ENCODE data around the gene LONP1. TPM values are rescaled to one million over a fixed set of nuclear protein-coding genes. Genes with fewer than 3 reads are reported as not detected.

LONP1 gene
- total and polyA plus RNA-seq, 4 donors: 32.3 to 83.9 (median 57.5) TPM

DNA sequence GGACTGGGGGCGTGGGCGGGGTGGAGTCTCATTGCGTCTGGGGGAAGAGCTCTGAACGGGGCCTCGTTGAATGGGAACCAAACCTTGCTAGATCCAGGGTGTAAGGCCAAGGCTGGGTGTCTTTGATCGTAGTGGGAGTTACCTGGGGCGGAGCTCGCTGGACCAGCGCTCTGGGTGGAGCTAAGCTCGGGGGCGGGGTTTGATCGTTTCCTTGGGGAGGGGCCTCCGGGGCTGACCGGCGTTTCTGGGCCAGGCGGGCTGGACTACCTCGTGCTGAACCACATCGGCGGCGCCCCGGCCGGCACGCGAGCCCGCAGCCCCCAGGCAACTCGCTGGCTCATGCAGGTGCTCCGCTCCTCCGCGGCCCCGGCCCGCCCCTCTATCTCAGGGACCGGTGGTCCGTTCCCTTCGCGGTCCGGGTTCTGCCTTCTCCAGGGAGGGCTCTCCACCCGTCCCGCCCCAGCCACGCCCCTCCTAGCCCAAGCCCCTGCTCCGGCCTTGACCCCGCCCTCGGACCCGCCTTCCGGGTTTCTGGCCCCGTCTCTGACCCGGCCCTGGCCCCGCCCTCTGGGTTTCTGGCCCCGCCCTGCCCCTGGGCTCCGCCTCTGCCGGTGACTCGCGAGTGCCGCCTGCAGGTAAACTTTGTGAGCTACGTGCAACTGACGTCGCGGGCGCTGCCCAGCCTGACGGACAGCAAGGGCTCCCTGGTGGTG is 33.1 kb downstream of the LONP1 start:
- Histone ChIP-seq H3K4me1 (ENCODE audit: control insufficient read depth in 4 of 4, insufficient read depth in 4 of 4, low read length in 3 of 4) (peaks cover 2 to 20% (median 8%) of the 10 kb centered on the region in 4 donors), H3K27ac (ENCODE audit: low read depth in 1 of 2, low read length in 2 of 2) (peak overlapping the region; percentile 57 to 72), H3K4me3 (ENCODE audit: low read depth in 1 of 3, low read length in 3 of 3) (peak overlapping the region; percentile 23 to 64 (median 56)), H3K9me3 (ENCODE audit: control insufficient read depth in 4 of 4, low read length in 3 of 4) (no peaks in the 10 kb centered on the region), H3K9ac (ENCODE audit: low read depth in 1 of 2, low read length in 2 of 2) (no peak overlapping the region), H3K27me3 (ENCODE audit: control insufficient read depth in 4 of 4, insufficient read depth in 4 of 4, low read length in 3 of 4) (no peaks in the 10 kb centered on the region), H3K36me3 (ENCODE audit: control insufficient read depth in 4 of 4, insufficient read depth in 3 of 4, low read depth in 1 of 4, low read length in 3 of 4) (peaks cover 0 to 1% (median under 1%) of the 10 kb centered on the region in 4 donors)
- peak; percentile 43 to 69 for TF ChIP-seq RAD21 (IDR thresholded peaks at IDR 0.05)
- TF ChIP-seq GABPA (IDR thresholded peaks at IDR 0.05 in 1 of 2, conservative IDR thresholded peaks at IDR 0.05 in 1 of 2): peak in 1 of 2 donors; percentile 47
- TF ChIP-seq, protein P1, sequence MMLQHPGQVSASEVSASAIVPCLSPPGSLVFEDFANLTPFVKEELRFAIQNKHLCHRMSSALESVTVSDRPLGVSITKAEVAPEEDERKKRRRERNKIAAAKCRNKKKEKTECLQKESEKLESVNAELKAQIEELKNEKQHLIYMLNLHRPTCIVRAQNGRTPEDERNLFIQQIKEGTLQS (IDR thresholded peaks at IDR 0.05): no peak
- peak; percentile 66 for TF ChIP-seq NR2F2 (IDR thresholded peaks at IDR 0.05)
- no peak for TF ChIP-seq JUND (IDR thresholded peaks at IDR 0.05)
- TF ChIP-seq FOXA2 (IDR thresholded peaks at IDR 0.05): no peak
- no peak for TF ChIP-seq HNF4G (IDR thresholded peaks at IDR 0.05)
- TF ChIP-seq HNF4A (conservative IDR thresholded peaks at IDR 0.05): peak; percentile 33 to 59
- peak in 1 of 2 donors; percentile 38 for TF ChIP-seq EGR1 (IDR thresholded peaks at IDR 0.05; ENCODE audit: low read depth in 2 of 2)
- peak; percentile 79 for TF ChIP-seq SP1 (IDR thresholded peaks at IDR 0.05)
- TF ChIP-seq, protein P2, sequence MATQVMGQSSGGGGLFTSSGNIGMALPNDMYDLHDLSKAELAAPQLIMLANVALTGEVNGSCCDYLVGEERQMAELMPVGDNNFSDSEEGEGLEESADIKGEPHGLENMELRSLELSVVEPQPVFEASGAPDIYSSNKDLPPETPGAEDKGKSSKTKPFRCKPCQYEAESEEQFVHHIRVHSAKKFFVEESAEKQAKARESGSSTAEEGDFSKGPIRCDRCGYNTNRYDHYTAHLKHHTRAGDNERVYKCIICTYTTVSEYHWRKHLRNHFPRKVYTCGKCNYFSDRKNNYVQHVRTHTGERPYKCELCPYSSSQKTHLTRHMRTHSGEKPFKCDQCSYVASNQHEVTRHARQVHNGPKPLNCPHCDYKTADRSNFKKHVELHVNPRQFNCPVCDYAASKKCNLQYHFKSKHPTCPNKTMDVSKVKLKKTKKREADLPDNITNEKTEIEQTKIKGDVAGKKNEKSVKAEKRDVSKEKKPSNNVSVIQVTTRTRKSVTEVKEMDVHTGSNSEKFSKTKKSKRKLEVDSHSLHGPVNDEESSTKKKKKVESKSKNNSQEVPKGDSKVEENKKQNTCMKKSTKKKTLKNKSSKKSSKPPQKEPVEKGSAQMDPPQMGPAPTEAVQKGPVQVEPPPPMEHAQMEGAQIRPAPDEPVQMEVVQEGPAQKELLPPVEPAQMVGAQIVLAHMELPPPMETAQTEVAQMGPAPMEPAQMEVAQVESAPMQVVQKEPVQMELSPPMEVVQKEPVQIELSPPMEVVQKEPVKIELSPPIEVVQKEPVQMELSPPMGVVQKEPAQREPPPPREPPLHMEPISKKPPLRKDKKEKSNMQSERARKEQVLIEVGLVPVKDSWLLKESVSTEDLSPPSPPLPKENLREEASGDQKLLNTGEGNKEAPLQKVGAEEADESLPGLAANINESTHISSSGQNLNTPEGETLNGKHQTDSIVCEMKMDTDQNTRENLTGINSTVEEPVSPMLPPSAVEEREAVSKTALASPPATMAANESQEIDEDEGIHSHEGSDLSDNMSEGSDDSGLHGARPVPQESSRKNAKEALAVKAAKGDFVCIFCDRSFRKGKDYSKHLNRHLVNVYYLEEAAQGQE (IDR thresholded peaks at IDR 0.05): peak; percentile 37
- TF ChIP-seq, protein P3, sequence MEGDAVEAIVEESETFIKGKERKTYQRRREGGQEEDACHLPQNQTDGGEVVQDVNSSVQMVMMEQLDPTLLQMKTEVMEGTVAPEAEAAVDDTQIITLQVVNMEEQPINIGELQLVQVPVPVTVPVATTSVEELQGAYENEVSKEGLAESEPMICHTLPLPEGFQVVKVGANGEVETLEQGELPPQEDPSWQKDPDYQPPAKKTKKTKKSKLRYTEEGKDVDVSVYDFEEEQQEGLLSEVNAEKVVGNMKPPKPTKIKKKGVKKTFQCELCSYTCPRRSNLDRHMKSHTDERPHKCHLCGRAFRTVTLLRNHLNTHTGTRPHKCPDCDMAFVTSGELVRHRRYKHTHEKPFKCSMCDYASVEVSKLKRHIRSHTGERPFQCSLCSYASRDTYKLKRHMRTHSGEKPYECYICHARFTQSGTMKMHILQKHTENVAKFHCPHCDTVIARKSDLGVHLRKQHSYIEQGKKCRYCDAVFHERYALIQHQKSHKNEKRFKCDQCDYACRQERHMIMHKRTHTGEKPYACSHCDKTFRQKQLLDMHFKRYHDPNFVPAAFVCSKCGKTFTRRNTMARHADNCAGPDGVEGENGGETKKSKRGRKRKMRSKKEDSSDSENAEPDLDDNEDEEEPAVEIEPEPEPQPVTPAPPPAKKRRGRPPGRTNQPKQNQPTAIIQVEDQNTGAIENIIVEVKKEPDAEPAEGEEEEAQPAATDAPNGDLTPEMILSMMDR (IDR thresholded peaks at IDR 0.05; ENCODE audit: low read depth, low read length, missing input control): peak; percentile 80
- TF ChIP-seq, protein P4, sequence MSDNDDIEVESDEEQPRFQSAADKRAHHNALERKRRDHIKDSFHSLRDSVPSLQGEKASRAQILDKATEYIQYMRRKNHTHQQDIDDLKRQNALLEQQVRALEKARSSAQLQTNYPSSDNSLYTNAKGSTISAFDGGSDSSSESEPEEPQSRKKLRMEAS (IDR thresholded peaks at IDR 0.05): no peak
- peak; percentile 46 to 62 for TF ChIP-seq RXRA (IDR thresholded peaks at IDR 0.05)
- peak; percentile 100 for DNase-seq (ENCODE audit: low spot score)
- WGBS: 1% methylated on average over 59 of the region's 59 CpGs

DNA sequence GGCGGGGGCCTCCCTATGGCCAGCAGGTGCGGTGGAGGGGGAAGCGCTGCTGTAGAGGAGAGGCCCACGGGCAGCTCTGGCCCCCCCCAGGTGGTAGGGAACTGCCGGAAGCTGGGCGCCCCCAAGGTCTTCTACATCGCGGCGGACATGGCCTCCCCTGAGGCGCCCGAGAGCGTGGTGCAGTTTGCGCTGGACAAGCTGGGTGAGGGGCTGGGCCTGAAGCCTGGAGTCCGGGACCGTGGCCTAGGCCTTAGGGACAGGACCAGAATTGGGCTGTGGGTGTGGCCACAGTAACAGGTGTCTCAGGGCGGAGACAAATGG is 33.7 kb downstream of the LONP1 start:
- no peaks in the 10 kb centered on the region for H3K27me3 ChIP-seq (ENCODE audit: control insufficient read depth in 4 of 4, insufficient read depth in 4 of 4, low read length in 3 of 4)
- no peak for DNase-seq (ENCODE audit: low spot score)
- H3K9ac ChIP-seq (ENCODE audit: low read depth in 1 of 2, low read length in 2 of 2): no peak overlapping the region
- peaks cover 0 to 20% (median 8%) of the 10 kb centered on the region in 4 donors for H3K4me1 ChIP-seq (ENCODE audit: control insufficient read depth in 4 of 4, insufficient read depth in 4 of 4, low read length in 3 of 4)
- H3K27ac ChIP-seq (ENCODE audit: low read depth in 1 of 2, low read length in 2 of 2): peak overlapping the region; percentile 57 to 72
- WGBS: 47% methylated on average over 16 of the region's 16 CpGs
- no peak for TF ChIP-seq FOXA2 (IDR thresholded peaks at IDR 0.05)
- TF ChIP-seq, protein P4 (IDR thresholded peaks at IDR 0.05): no peak
- TF ChIP-seq, protein P1 (IDR thresholded peaks at IDR 0.05): no peak
- TF ChIP-seq, protein P2 (IDR thresholded peaks at IDR 0.05): no peak
- no peak for TF ChIP-seq EGR1 (IDR thresholded peaks at IDR 0.05; ENCODE audit: low read depth in 2 of 2)
- TF ChIP-seq, protein P5, sequence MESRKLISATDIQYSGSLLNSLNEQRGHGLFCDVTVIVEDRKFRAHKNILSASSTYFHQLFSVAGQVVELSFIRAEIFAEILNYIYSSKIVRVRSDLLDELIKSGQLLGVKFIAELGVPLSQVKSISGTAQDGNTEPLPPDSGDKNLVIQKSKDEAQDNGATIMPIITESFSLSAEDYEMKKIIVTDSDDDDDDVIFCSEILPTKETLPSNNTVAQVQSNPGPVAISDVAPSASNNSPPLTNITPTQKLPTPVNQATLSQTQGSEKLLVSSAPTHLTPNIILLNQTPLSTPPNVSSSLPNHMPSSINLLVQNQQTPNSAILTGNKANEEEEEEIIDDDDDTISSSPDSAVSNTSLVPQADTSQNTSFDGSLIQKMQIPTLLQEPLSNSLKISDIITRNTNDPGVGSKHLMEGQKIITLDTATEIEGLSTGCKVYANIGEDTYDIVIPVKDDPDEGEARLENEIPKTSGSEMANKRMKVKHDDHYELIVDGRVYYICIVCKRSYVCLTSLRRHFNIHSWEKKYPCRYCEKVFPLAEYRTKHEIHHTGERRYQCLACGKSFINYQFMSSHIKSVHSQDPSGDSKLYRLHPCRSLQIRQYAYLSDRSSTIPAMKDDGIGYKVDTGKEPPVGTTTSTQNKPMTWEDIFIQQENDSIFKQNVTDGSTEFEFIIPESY (IDR thresholded peaks at IDR 0.05): no peak
- TF ChIP-seq GABPA (IDR thresholded peaks at IDR 0.05 in 1 of 2, conservative IDR thresholded peaks at IDR 0.05 in 1 of 2): no peak
- no peak for TF ChIP-seq JUND (IDR thresholded peaks at IDR 0.05)
- TF ChIP-seq RXRA (IDR thresholded peaks at IDR 0.05): no peak
- TF ChIP-seq RAD21 (IDR thresholded peaks at IDR 0.05): no peak
- no peak for TF ChIP-seq NR2F2 (IDR thresholded peaks at IDR 0.05)
- TF ChIP-seq FOXA1 (IDR thresholded peaks at IDR 0.05): no peak
- peak overlapping the region in 2 of 3 donors; percentile 56 to 64 for H3K4me3 ChIP-seq (ENCODE audit: low read depth in 1 of 3, low read length in 3 of 3)
- H3K36me3 ChIP-seq (ENCODE audit: control insufficient read depth in 4 of 4, insufficient read depth in 3 of 4, low read depth in 1 of 4, low read length in 3 of 4): no peaks in the 10 kb centered on the region
- no peaks in the 10 kb centered on the region for H3K9me3 ChIP-seq (ENCODE audit: control insufficient read depth in 4 of 4, low read length in 3 of 4)

Data from liver (tissue), 9 donors.